NCI-H2196 treated with DMSO at 0.1 percent for 48 hours (cell line): ENCODE results near the gene DHX34.
A peak's percentile ranks its signal among the peaks of the same experiment; 100 is the strongest.

Experiments
- DNase-seq: peaks from one replicate; lab custom pipeline; 2025; ENCODE audit not compliant: unreplicated experiment; lab: John Stamatoyannopoulos, UW

DHX34 gene

GRCh38 chr19:47415953-47416642, 67.0 kb downstream of the DHX34 start:
- no peak for DNase-seq

- no peak for DNase-seq
Observed at GRCh38 chr19:47416643-47416985, 67.5 kb downstream of the DHX34 start.

GRCh38 chr19:47417107-47417745, 68.1 kb downstream of the DHX34 start:
- DNase-seq: no peak

- DNase-seq: no peak
Observed at GRCh38 chr19:47417746-47418691, 68.9 kb downstream of the DHX34 start.

GRCh38 chr19:47418692-47419029, 69.5 kb downstream of the DHX34 start:
- no peak for DNase-seq

GRCh38 chr19:47419030-47419783, 70.1 kb downstream of the DHX34 start, which contains the start of gene MEIS3:
MEIS3 (minus strand) TSS chr19:47419527; CDS start chr19:47419081, 446 bp downstream.
- DNase-seq: no peak

GRCh38 chr19:47419789-47420188, 70.7 kb downstream of the DHX34 start:
- DNase-seq: no peak

- no peak for DNase-seq
Observed at GRCh38 chr19:47421244-47421786, 72.2 kb downstream of the DHX34 start.

- no peak for DNase-seq
Observed at GRCh38 chr19:47421844-47422395, 72.8 kb downstream of the DHX34 start.

- no peak for DNase-seq
Observed at GRCh38 chr19:47422417-47423163, 73.5 kb downstream of the DHX34 start.

GRCh38 chr19:47423203-47423882, 74.2 kb downstream of the DHX34 start:
- DNase-seq: no peak

GRCh38 chr19:47427241-47428176, 78.4 kb downstream of the DHX34 start:
- peak; percentile 73 for DNase-seq

GRCh38 chr19:47428177-47428894, 79.2 kb downstream of the DHX34 start:
- DNase-seq: peak; percentile 99

GRCh38 chr19:47429140-47429793, 80.2 kb downstream of the DHX34 start:
- DNase-seq: no peak

GRCh38 chr19:47430041-47430802, 81.1 kb downstream of the DHX34 start:
- no peak for DNase-seq

- DNase-seq: no peak
Observed at GRCh38 chr19:47432091-47432490, 83.0 kb downstream of the DHX34 start.
